ENCODE data around the gene ANKRD53.
A peak's percentile ranks its signal among the peaks of the same experiment; 100 is the strongest.

ANKRD53 gene

GRCh38 chr2:70957798-70958197 is 20.6 kb upstream of the ANKRD53 start:
- peaks cover 2% of the 10 kb centered on the region for H3K4me1 Mint-ChIP-seq (ENCODE audit: low read depth)
- H3K27me3 Mint-ChIP-seq (ENCODE audit: low read depth): peaks cover 32% of the 10 kb centered on the region
- H3K4me3 Mint-ChIP-seq: no peak overlapping the region
- H3K27ac Mint-ChIP-seq: no peak overlapping the region
- H3K9me3 Mint-ChIP-seq: no peaks in the 10 kb centered on the region
- no peaks in the 10 kb centered on the region for H3K36me3 Mint-ChIP-seq (ENCODE audit: low read depth)

GRCh38 chr2:70958759-70959158 is 19.7 kb upstream of the ANKRD53 start:
- no peak overlapping the region for H3K27ac Mint-ChIP-seq
- H3K9me3 Mint-ChIP-seq: no peaks in the 10 kb centered on the region
- peaks cover 36% of the 10 kb centered on the region for H3K27me3 Mint-ChIP-seq (ENCODE audit: low read depth)
- H3K36me3 Mint-ChIP-seq (ENCODE audit: low read depth): no peaks in the 10 kb centered on the region
- no peak overlapping the region for H3K4me3 Mint-ChIP-seq
- peaks cover 2% of the 10 kb centered on the region for H3K4me1 Mint-ChIP-seq (ENCODE audit: low read depth)

- Mint-ChIP-seq H3K27ac (no peak overlapping the region), H3K27me3 (ENCODE audit: low read depth) (peaks cover 36% of the 10 kb centered on the region), H3K36me3 (ENCODE audit: low read depth) (no peaks in the 10 kb centered on the region), H3K4me1 (ENCODE audit: low read depth) (peaks cover 2% of the 10 kb centered on the region), H3K9me3 (no peaks in the 10 kb centered on the region), H3K4me3 (no peak overlapping the region)
These were observed 19.1 kb upstream of the ANKRD53 start for GRCh38 chr2:70959271-70959761.

GRCh38 chr2:70959851-70960832 is 18.3 kb upstream of the ANKRD53 start:
- H3K9me3 Mint-ChIP-seq: no peaks in the 10 kb centered on the region
- H3K36me3 Mint-ChIP-seq (ENCODE audit: low read depth): no peaks in the 10 kb centered on the region
- no peak overlapping the region for H3K27ac Mint-ChIP-seq
- peaks cover 33% of the 10 kb centered on the region for H3K27me3 Mint-ChIP-seq (ENCODE audit: low read depth)
- no peak overlapping the region for H3K4me3 Mint-ChIP-seq
- peaks cover 5% of the 10 kb centered on the region for H3K4me1 Mint-ChIP-seq (ENCODE audit: low read depth)

- Mint-ChIP-seq H3K27ac (no peak overlapping the region), H3K4me1 (ENCODE audit: low read depth) (peaks cover 6% of the 10 kb centered on the region), H3K9me3 (no peaks in the 10 kb centered on the region), H3K27me3 (ENCODE audit: low read depth) (peaks cover 27% of the 10 kb centered on the region), H3K36me3 (ENCODE audit: low read depth) (no peaks in the 10 kb centered on the region), H3K4me3 (no peak overlapping the region)
These were observed 17.4 kb upstream of the ANKRD53 start for GRCh38 chr2:70960833-70961647.

- Mint-ChIP-seq H3K27ac (no peak overlapping the region), H3K9me3 (no peaks in the 10 kb centered on the region), H3K27me3 (ENCODE audit: low read depth) (peaks cover 23% of the 10 kb centered on the region), H3K4me1 (ENCODE audit: low read depth) (peaks cover 6% of the 10 kb centered on the region), H3K36me3 (ENCODE audit: low read depth) (no peaks in the 10 kb centered on the region), H3K4me3 (no peak overlapping the region)
These were observed 16.8 kb upstream of the ANKRD53 start for GRCh38 chr2:70961648-70961994.

- Mint-ChIP-seq H3K4me3 (no peak overlapping the region), H3K27ac (no peak overlapping the region), H3K36me3 (ENCODE audit: low read depth) (no peaks in the 10 kb centered on the region), H3K4me1 (ENCODE audit: low read depth) (peaks cover 6% of the 10 kb centered on the region), H3K9me3 (no peaks in the 10 kb centered on the region), H3K27me3 (ENCODE audit: low read depth) (peaks cover 27% of the 10 kb centered on the region)
These were observed 16.1 kb upstream of the ANKRD53 start for GRCh38 chr2:70962211-70962884.

- Mint-ChIP-seq H3K9me3 (no peaks in the 10 kb centered on the region), H3K4me1 (ENCODE audit: low read depth) (peaks cover 6% of the 10 kb centered on the region), H3K4me3 (no peak overlapping the region), H3K27ac (no peak overlapping the region), H3K36me3 (ENCODE audit: low read depth) (no peaks in the 10 kb centered on the region), H3K27me3 (ENCODE audit: low read depth) (peaks cover 36% of the 10 kb centered on the region)
These were observed 15.2 kb upstream of the ANKRD53 start for GRCh38 chr2:70962885-70963878.

- Mint-ChIP-seq H3K27me3 (ENCODE audit: low read depth) (peaks cover 39% of the 10 kb centered on the region), H3K27ac (no peak overlapping the region), H3K36me3 (ENCODE audit: low read depth) (no peaks in the 10 kb centered on the region), H3K4me1 (ENCODE audit: low read depth) (peaks cover 4% of the 10 kb centered on the region), H3K4me3 (no peak overlapping the region), H3K9me3 (no peaks in the 10 kb centered on the region)
These were observed 14.3 kb upstream of the ANKRD53 start for GRCh38 chr2:70964133-70964532.

- Mint-ChIP-seq H3K9me3 (no peaks in the 10 kb centered on the region), H3K27ac (no peak overlapping the region), H3K36me3 (ENCODE audit: low read depth) (no peaks in the 10 kb centered on the region), H3K4me1 (ENCODE audit: low read depth) (peaks cover 4% of the 10 kb centered on the region), H3K27me3 (ENCODE audit: low read depth) (peaks cover 43% of the 10 kb centered on the region), H3K4me3 (peak overlapping the region; percentile 88)
These were observed 13.6 kb upstream of the ANKRD53 start for GRCh38 chr2:70964596-70965386.

GRCh38 chr2:70965506-70965905 is 12.9 kb upstream of the ANKRD53 start:
- H3K4me3 Mint-ChIP-seq: peak overlapping the region; percentile 88
- peaks cover 50% of the 10 kb centered on the region for H3K27me3 Mint-ChIP-seq (ENCODE audit: low read depth)
- no peaks in the 10 kb centered on the region for H3K9me3 Mint-ChIP-seq
- peaks cover 4% of the 10 kb centered on the region for H3K4me1 Mint-ChIP-seq (ENCODE audit: low read depth)
- H3K36me3 Mint-ChIP-seq (ENCODE audit: low read depth): no peaks in the 10 kb centered on the region
- no peak overlapping the region for H3K27ac Mint-ChIP-seq

GRCh38 chr2:70966681-70967080 is 11.7 kb upstream of the ANKRD53 start:
- Mint-ChIP-seq H3K27me3 (ENCODE audit: low read depth) (peaks cover 62% of the 10 kb centered on the region), H3K4me1 (ENCODE audit: low read depth) (peaks cover 4% of the 10 kb centered on the region), H3K36me3 (ENCODE audit: low read depth) (no peaks in the 10 kb centered on the region), H3K27ac (no peak overlapping the region), H3K9me3 (no peaks in the 10 kb centered on the region), H3K4me3 (no peak overlapping the region)

GRCh38 chr2:70967189-70967588 is 11.2 kb upstream of the ANKRD53 start:
- H3K9me3 Mint-ChIP-seq: no peaks in the 10 kb centered on the region
- no peak overlapping the region for H3K4me3 Mint-ChIP-seq
- peaks cover 4% of the 10 kb centered on the region for H3K4me1 Mint-ChIP-seq (ENCODE audit: low read depth)
- H3K27me3 Mint-ChIP-seq (ENCODE audit: low read depth): peaks cover 64% of the 10 kb centered on the region
- no peak overlapping the region for H3K27ac Mint-ChIP-seq
- H3K36me3 Mint-ChIP-seq (ENCODE audit: low read depth): no peaks in the 10 kb centered on the region
